Neural cell (in vitro differentiated cells): ENCODE data around the gene SPIB. TPM values are rescaled to one million over a fixed set of nuclear protein-coding genes. Genes with fewer than 3 reads are reported as not detected.

Experiments
- H2AFZ ChIP-seq: fragments of 200-600, 300-800 bp; sonication (generic), shearing (Covaris generic); 2 replicates; pipeline ENCODE4 v1.6.0; 2014; ENCODE audit warnings: low read depth, mild to moderate bottlenecking, antibody characterized with exemption, low read length, moderate library complexity
- H3F3A ChIP-seq: fragments of 200-600 bp; shearing (Covaris generic); 2 replicates; pipeline ENCODE4 v1.6.1; 2016; ENCODE audit warnings: mild to moderate bottlenecking, moderate library complexity, mixed read lengths, antibody characterized with exemption, low read length; ENCODE audit not compliant: insufficient read depth, poor library complexity, severe bottlenecking
- H3K27ac ChIP-seq: fragments of 200-600, 300-800 bp; sonication (generic), shearing (Covaris generic); 2 replicates; pipeline ENCODE4 v1.5.1; 2014; ENCODE audit warnings: mild to moderate bottlenecking, low read length, moderate library complexity
- H3K27me3 ChIP-seq: fragments of 300-800, 200-600 bp; sonication (generic), shearing (Covaris generic); 2 replicates; pipeline ENCODE4 v1.6.0; 2014; ENCODE audit warnings: mild to moderate bottlenecking, low read depth, low read length, moderate library complexity; ENCODE audit not compliant: insufficient read depth
- H3K36me3 ChIP-seq: fragments of 300-800, 200-600 bp; sonication (generic), shearing (Covaris generic); 2 replicates; pipeline ENCODE4 v1.5.1; 2014; ENCODE audit warnings: mild to moderate bottlenecking, antibody characterized with exemption, low read length, moderate library complexity; ENCODE audit not compliant: insufficient read depth
- H3K4me2 ChIP-seq: fragments of 300-800, 200-600 bp; sonication (generic), shearing (Covaris generic); 2 replicates; pipeline ENCODE4 v1.6.0; 2014; ENCODE audit warnings: mild to moderate bottlenecking, low read length
- H3K4me3 ChIP-seq: fragments of 300-800, 200-600 bp; sonication (generic), shearing (Covaris generic); 2 replicates; pipeline ENCODE4 v1.5.1; 2014; ENCODE audit warnings: mild to moderate bottlenecking, low read length, moderate library complexity
- H3K79me2 ChIP-seq: fragments of 200-600 bp; shearing (Covaris generic); replicated peaks from 2 replicates; pipeline ENCODE4 v1.6.0; 2014; ENCODE audit warnings: mild to moderate bottlenecking, low read length, moderate library complexity; ENCODE audit not compliant: insufficient read depth
- H3K9ac ChIP-seq: fragments of 300-800, 200-600 bp; sonication (generic), shearing (Covaris generic); 2 replicates; pipeline ENCODE4 v1.6.1; 2016; ENCODE audit warnings: mild to moderate bottlenecking, low read length, mixed read lengths
- H3K9me2 ChIP-seq: fragments of 200-600 bp; shearing (Covaris generic); 2 replicates; pipeline ENCODE4 v1.6.1; 2016; ENCODE audit warnings: mild to moderate bottlenecking, low read length, mixed read lengths; ENCODE audit not compliant: insufficient read depth
- H3K9me3 ChIP-seq: fragments of 200-600, 300-800 bp; sonication (generic), shearing (Covaris generic); 2 replicates; pipeline ENCODE4 v1.6.1; 2016; ENCODE audit warnings: mild to moderate bottlenecking, mixed run types, low read length, moderate library complexity, mixed read lengths
- H4K20me1 ChIP-seq: fragments of 200-600 bp; shearing (Covaris generic); 2 replicates; pipeline ENCODE4 v1.6.1; 2016; ENCODE audit warnings: mild to moderate bottlenecking, mixed run types; ENCODE audit not compliant: insufficient read depth
- CTCF ChIP-seq: fragments of 450-650 bp; IDR thresholded peaks from 2 replicates; pipeline ENCODE4 v1.5.1; 2014; ENCODE audit warnings: antibody characterized with exemption, mild to moderate bottlenecking, moderate library complexity; ENCODE audit not compliant: poor library complexity, severe bottlenecking
- EP300 ChIP-seq: fragments of 450-650 bp; conservative IDR thresholded peaks from 2 replicates; pipeline ENCODE4 v1.6.1; 2014; ENCODE audit warnings: antibody characterized with exemption, mild to moderate bottlenecking, moderate library complexity; ENCODE audit not compliant: poor library complexity, severe bottlenecking
- EZH2 ChIP-seq: fragments of 200-600, 300-800 bp; shearing (Covaris generic), sonication (generic); IDR thresholded peaks from 2 replicates; pipeline ENCODE4 v1.6.1; 2014; ENCODE audit warnings: antibody characterized with exemption, low read length, borderline replicate concordance, mild to moderate bottlenecking; ENCODE audit not compliant: insufficient read depth, poor library complexity, severe bottlenecking
- MXI1 ChIP-seq: fragments of 450-650 bp; conservative IDR thresholded peaks from 2 replicates; pipeline ENCODE4 v1.6.1; 2014; ENCODE audit warnings: antibody characterized with exemption, mild to moderate bottlenecking; ENCODE audit not compliant: poor library complexity, severe bottlenecking
- POLR2AphosphoS5 ChIP-seq: IDR thresholded peaks from 2 replicates; pipeline ENCODE4 v1.6.1; 2012
- RAD21 ChIP-seq: fragments of 450-650 bp; conservative IDR thresholded peaks from 2 replicates; pipeline ENCODE4 v1.6.1; 2014; ENCODE audit warnings: antibody characterized with exemption, mild to moderate bottlenecking, moderate library complexity
- REST ChIP-seq: IDR thresholded peaks from 2 replicates; pipeline ENCODE4 v1.6.1; 2012; ENCODE audit warnings: borderline replicate concordance
- SMC3 ChIP-seq: fragments of 450-650 bp; conservative IDR thresholded peaks from 2 replicates; pipeline ENCODE4 v1.6.1; 2014; ENCODE audit warnings: antibody characterized with exemption, mild to moderate bottlenecking, moderate library complexity; ENCODE audit not compliant: poor library complexity
- TAF1 ChIP-seq: IDR thresholded peaks from 2 replicates; pipeline ENCODE4 v1.6.1; 2012; ENCODE audit warnings: low read depth
- polyA plus RNA-seq: library from polyadenylated mRNA; depleted of rRNA; stranded (reverse); fragments of >200 nt; gene quantifications from 2 replicates; pipeline ENCODE4 v1.2.3, GENCODE V29; 2014

The SPIB gene
- polyA plus RNA-seq, 1 donor from 2014 or later = not detected

DNA sequence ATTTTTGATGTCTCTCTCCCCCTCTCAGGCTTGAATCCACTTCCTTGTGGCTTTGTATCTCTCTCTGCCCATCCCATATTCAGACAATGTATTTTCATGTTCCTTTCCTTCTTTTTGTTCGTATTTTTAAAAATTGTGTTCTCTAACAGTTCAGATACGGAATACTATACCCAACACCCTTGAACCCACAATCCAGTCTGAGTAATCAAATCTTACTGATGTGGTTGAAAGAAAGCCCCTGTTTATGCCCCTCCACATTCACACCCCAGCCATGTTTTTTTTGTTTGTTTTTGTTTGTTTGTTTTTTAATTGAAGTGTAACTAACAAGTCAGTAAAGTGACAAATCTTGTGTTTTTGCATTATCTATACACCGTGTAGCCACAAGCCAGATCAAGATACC, 1.4 kb downstream of the SPIB start:
- Histone ChIP-seq H3K9me2 (no peaks in the 10 kb centered on the region), H3F3A (no peaks in the 10 kb centered on the region), H3K9me3 (no peaks in the 10 kb centered on the region), H3K27ac (no peak overlapping the region), H4K20me1 (no peaks in the 10 kb centered on the region), H3K4me3 (no peak overlapping the region), H3K36me3 (no peaks in the 10 kb centered on the region), H2AFZ (no peak overlapping the region), H3K4me2 (no peak overlapping the region), H3K27me3 (peaks cover 14% of the 10 kb centered on the region), H3K79me2 (no peaks in the 10 kb centered on the region), H3K9ac (no peak overlapping the region)
- TF ChIP-seq REST (no peak), EP300 (no peak), SMC3 (no peak), TAF1 (no peak), EZH2 (no peak), POLR2AphosphoS5 (no peak)

GRCh38 chr19:50420808-50421207, 2.1 kb downstream of the SPIB start:
- no peaks in the 10 kb centered on the region for H3K9me2 ChIP-seq
- no peak overlapping the region for H3K27ac ChIP-seq
- H3K9ac ChIP-seq = no peak overlapping the region
- H3K4me3 ChIP-seq = no peak overlapping the region
- no peaks in the 10 kb centered on the region for H3K79me2 ChIP-seq
- no peaks in the 10 kb centered on the region for H3K9me3 ChIP-seq
- no peaks in the 10 kb centered on the region for H3F3A ChIP-seq
- TF ChIP-seq EP300 = no peak
- no peak for TF ChIP-seq EZH2
- TF ChIP-seq SMC3 = no peak
- no peak for TF ChIP-seq TAF1
- no peak for TF ChIP-seq RAD21
- TF ChIP-seq POLR2AphosphoS5 = no peak
- TF ChIP-seq MXI1 = no peak
- TF ChIP-seq REST = no peak
- TF ChIP-seq CTCF = no peak
- no peak overlapping the region for H3K4me2 ChIP-seq
- H3K36me3 ChIP-seq = no peaks in the 10 kb centered on the region
- no peaks in the 10 kb centered on the region for H4K20me1 ChIP-seq
- H2AFZ ChIP-seq = no peak overlapping the region
- H3K27me3 ChIP-seq = peaks cover 14% of the 10 kb centered on the region
